AG09309 (cell line): ENCODE measurements around the gene DNAH14.

Source experiments
- DNase-seq: peaks from one replicate; pipeline ENCODE4 v3.0.0-alpha.2; 2010; ENCODE audit warnings: low read depth
- H3K4me3 ChIP-seq: 2 replicates; pipeline ENCODE4 v1.5.1; 2011; ENCODE audit warnings: mild to moderate bottlenecking, low read depth, low read length, moderate library complexity; ENCODE audit not compliant: control insufficient read depth
- CTCF ChIP-seq: IDR thresholded peaks from 2 replicates; pipeline ENCODE4 v1.5.1; 2011; ENCODE audit warnings: mild to moderate bottlenecking, low read depth, low read length, inconsistent platforms; ENCODE audit not compliant: insufficient read depth, control insufficient read depth; ENCODE audit errors: missing control alignments

The DNAH14 gene

GRCh38 chr1:224903955-224904354 is 25.5 kb upstream of the DNAH14 start:
- no peak for TF ChIP-seq CTCF

GRCh38 chr1:224906340-224906739 is 23.1 kb upstream of the DNAH14 start:
- H3K4me3 ChIP-seq: no peak overlapping the region
- TF ChIP-seq CTCF: no peak
- DNase-seq: no peak

More at GRCh38 chr1:224903955-224904354, 25.5 kb upstream of the DNAH14 start:
- DNase-seq: no peak
- H3K4me3 ChIP-seq: no peak overlapping the region

DNA sequence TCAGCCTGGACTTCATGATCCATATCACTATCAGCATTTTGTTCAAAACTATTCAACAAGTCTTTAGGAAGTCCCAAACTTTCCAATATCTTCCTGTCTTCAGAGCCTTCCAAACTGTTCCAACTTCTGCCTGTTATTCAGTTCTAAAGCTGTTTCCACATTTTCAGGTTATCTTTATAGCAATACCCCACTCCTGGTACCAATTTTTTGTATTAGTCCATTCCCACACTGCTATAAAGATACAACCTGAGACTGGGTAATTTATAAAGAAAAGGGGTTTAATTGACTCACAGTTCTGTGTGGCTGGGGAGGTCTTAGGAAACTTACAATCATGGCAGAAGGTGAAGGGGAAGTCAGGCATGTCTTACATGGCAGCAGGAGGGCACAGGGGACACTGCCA is 18.3 kb upstream of the DNAH14 start:
- no peak for DNase-seq
- TF ChIP-seq CTCF: no peak
- H3K4me3 ChIP-seq: no peak overlapping the region

GRCh38 chr1:224914292-224914900 is 15.1 kb upstream of the DNAH14 start:
- no peak for TF ChIP-seq CTCF
- H3K4me3 ChIP-seq: no peak overlapping the region
- no peak for DNase-seq

- no peak for DNase-seq
- no peak overlapping the region for H3K4me3 ChIP-seq
- TF ChIP-seq CTCF: no peak
Observed at GRCh38 chr1:224919508-224919907, 10.0 kb upstream of the DNAH14 start.

GRCh38 chr1:224920930-224921329 is 8.5 kb upstream of the DNAH14 start:
- no peak for DNase-seq
- no peak for TF ChIP-seq CTCF

DNA sequence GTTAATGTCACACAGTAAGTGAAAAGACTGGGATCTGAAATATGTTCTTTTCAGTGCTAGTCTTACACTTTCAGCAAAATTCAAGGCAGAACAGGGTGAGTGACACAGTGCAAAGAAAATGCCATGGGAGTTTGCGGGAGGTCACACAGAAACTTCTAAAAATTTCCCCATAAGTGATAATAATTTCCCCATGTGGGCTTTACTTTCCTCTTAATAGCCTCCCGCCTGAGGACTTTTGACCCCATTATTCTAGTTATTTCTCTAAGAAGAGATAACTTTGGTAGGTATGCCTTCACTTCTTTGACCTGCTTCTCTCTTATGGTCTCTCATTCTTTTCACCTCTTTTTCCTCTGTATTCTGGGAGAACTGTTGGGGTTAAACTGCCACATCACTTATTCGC is 8.1 kb upstream of the DNAH14 start:
- no peak for DNase-seq
- no peak overlapping the region for H3K4me3 ChIP-seq
- no peak for TF ChIP-seq CTCF

More at GRCh38 chr1:224920930-224921329, 8.5 kb upstream of the DNAH14 start:
- H3K4me3 ChIP-seq: no peak overlapping the region
